ENCODE data around the gene TRAPPC8.
"Not testable (repeated sequence)": the region's sequence is repeated elsewhere in the genome, so short reads cannot be mapped to it uniquely, and the experiment has no call there.

TRAPPC8 gene

GRCh38 chr18:31977270-31977872 lies 34.4 kb upstream of the TRAPPC8 start:
- DNase-seq (ENCODE audit: low read depth) = no peak
- TF ChIP-seq CTCF (conservative IDR thresholded peaks at IDR 0.05; ENCODE audit: low read depth, low read length) = peak; percentile 74
- no peak overlapping the region for H3K4me3 ChIP-seq (ENCODE audit: low read length)

- H3K4me3 ChIP-seq (ENCODE audit: low read length) = no peak overlapping the region
- no peak for DNase-seq (ENCODE audit: low read depth)
- no peak for TF ChIP-seq CTCF (conservative IDR thresholded peaks at IDR 0.05; ENCODE audit: low read depth, low read length)
Measured at GRCh38 chr18:31976242-31976641, 33.3 kb upstream of the TRAPPC8 start.

- TF ChIP-seq CTCF (conservative IDR thresholded peaks at IDR 0.05; ENCODE audit: low read depth, low read length) = no peak
- no peak overlapping the region for H3K4me3 ChIP-seq (ENCODE audit: low read length)
- DNase-seq (ENCODE audit: low read depth) = no peak
Measured at GRCh38 chr18:31973929-31974546, 31.1 kb upstream of the TRAPPC8 start.

- TF ChIP-seq CTCF (conservative IDR thresholded peaks at IDR 0.05; ENCODE audit: low read depth, low read length) = no peak
- no peak overlapping the region for H3K4me3 ChIP-seq (ENCODE audit: low read length)
- no peak for DNase-seq (ENCODE audit: low read depth)
Measured at GRCh38 chr18:31970617-31971016, 27.7 kb upstream of the TRAPPC8 start.

GRCh38 chr18:31965316-31965970 lies 22.5 kb upstream of the TRAPPC8 start:
- DNase-seq (ENCODE audit: low read depth) = no peak
- TF ChIP-seq CTCF (conservative IDR thresholded peaks at IDR 0.05; ENCODE audit: low read depth, low read length) = no peak
- no peak overlapping the region for H3K4me3 ChIP-seq (ENCODE audit: low read length)

GRCh38 chr18:31957728-31958127 lies 14.8 kb upstream of the TRAPPC8 start:
- H3K4me3 ChIP-seq (ENCODE audit: low read length) = no peak overlapping the region
- TF ChIP-seq CTCF (conservative IDR thresholded peaks at IDR 0.05; ENCODE audit: low read depth, low read length) = no peak
- no peak for DNase-seq (ENCODE audit: low read depth)

GRCh38 chr18:31954349-31954748 lies 11.4 kb upstream of the TRAPPC8 start:
- TF ChIP-seq CTCF (conservative IDR thresholded peaks at IDR 0.05; ENCODE audit: low read depth, low read length) = no peak

GRCh38 chr18:31953699-31954098 lies 10.8 kb upstream of the TRAPPC8 start:
- not testable (repeated sequence) for DNase-seq (ENCODE audit: low read depth); H3K4me3 ChIP-seq (ENCODE audit: low read length)

More at GRCh38 chr18:31954349-31954748, 11.4 kb upstream of the TRAPPC8 start:
- DNase-seq (ENCODE audit: low read depth) = no peak
- no peak overlapping the region for H3K4me3 ChIP-seq (ENCODE audit: low read length)

Data from retinal pigment epithelial cell (primary cell).